Inflammatory macrophage treated with lipopolysaccharide for 4 hours (primary cell): ENCODE data around the gene TOLLIP.

Source experiments
- DNase-seq: peaks from one replicate; pipeline ENCODE4 v3.0.0-alpha.2; 2020

Gene TOLLIP

DNA sequence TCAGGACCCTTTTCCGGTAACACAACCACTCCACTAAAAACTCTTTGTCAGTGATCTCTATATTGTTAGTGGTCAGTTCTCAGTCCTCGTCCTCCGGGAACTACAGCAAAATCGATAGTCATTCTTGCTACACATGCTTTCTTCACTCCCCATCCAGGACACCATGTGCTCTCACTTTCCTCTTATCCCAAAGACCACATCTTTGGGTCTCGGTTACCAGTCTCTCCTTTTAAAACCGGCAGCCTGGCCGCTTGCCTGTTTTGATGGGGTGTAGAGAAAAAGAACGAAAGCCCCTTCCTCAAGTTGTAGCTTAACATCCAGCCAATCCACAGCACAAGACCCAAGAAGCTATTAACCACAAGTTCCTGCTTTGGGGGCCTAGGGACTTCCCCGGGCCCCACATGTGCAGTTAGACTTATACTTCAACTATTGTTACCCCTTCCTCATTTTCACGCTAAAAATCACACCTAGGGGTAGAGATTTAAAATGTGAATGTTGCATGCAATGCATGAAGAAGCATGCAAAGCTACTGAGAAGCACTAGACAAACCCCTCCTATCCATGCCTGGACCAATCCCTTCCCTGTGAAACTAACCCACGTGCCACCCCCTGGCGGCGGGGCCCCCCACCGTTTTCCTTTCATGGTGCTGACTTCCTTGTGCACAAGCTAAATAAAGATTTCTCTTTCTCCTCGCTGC, 1.5 kb upstream of the TOLLIP start:
- DNase-seq, result peak; percentile 31

DNA sequence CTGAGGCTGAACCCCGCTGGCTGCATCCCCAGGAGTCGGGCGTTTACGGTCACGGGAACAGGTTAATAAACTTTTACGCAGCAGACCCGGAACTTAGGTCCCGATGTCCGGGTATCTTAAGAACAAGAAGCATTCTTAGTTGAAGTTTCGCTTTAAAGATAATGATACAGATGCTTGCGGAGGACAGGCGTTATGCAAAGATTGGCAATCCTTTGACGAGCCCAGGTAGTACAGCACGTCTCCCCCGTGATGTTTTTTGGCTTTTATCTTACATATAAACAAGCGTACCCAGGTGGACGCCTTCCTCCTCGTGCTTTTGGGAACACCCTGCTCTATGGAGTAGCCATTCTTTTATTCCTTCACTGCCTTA, 871 bp upstream of the TOLLIP start:
- no peak for DNase-seq

DNA sequence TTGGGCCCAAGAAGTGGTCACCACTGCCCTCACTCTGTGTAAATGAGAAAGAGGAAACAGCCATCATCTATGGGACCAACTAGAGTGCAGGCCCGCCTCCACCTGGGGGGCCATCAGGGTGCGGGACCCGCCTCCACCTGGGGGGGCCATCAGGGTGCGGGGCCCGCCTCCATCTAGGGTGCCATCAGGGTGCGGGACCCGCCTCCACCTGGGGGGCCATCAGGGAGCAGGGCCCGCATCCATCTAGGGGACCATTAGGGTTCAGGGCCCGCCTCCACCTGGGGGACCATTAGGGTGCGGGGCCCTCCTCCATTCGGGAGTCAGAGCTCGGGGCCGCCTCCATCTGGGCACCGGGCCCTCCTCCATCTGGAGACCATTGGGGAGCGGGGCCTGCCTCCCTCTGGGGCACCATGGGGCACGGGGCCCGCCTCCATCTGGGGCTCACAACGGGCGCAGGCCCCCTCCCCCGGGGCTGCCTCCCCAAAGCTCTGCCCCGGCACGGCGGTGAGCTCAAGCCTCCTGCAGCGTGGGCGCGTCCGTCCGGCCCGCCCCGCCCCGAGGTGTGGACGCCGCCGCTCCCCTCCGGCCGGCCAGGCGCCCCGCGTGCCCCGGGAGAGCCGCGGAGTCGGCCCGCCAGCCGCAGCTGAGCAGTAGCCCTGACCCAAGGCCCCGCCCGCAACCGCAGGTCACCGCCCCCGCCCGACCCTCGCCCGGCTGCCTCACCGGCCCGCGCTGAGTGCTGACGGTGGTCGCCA, 512 bp downstream of the TOLLIP start:
- DNase-seq, result no peak

DNA sequence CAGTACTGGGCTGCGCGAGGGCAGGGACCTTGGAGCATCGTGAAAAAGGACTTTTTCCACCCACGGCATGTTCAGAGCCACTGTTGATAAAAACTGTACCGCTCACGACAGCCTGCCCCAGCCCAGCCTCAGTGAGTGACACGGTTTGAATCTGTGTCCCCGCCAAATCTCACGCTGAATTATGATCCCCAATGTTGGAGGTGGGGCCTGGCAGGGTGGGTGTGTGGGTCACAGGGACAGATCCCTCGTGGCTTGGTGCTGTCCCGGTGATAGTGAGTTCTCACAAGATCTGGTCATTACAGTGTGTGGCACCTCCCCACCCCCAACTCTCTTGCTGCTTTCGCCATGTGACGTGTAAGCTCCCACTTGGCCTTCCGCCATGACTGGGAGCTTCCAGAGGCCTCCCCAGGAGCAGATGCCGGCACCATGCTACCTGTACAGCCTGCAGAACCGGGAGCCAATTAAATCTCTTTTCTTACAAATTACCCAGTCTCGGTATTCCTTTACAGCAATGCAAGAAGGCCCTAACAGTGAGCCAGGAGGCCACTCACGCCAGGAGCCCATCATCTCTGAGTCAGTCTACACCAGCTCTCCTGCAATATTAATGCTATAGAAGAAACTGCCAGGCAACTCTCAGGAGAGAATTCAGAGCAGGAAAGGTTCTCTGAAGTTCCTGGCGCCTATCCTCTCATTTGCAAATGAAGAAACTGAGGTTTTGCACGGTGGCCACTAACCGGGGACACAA, 1.3 kb downstream of the TOLLIP start:
- peak; percentile 18 for DNase-seq

DNA sequence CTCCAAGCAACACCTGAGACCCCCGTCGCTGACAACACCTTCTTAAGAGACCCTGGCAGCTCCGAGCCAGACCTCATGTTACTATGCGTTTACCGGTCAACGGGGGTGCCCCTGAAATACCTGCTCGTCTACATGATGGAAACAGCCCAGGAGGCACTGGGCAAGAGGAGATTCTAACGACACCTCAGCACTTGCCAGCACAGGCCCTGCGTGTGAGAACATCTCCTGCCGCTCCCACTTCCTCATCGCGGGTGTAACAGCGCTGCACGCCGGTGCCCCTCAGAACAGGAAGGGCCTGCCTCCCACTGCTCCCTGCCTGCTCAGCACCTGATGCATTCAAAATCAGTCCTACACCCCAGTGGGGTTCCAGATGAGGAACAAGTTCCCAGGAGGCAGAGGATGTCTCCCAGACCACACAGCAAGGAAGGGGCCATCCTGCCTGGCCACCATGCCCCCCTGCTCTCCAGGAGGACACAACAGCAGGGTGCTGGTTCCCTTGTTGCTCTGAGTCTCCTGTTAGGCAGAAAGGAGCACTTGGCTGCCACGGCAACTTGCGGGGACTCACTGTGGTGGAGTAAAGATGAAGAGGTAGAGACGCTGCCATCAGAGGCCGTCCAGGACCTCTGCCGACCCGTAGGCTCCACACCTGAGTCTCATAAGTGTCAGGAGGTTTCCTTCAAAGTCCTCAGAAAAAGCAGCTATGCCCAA, 2.1 kb downstream of the TOLLIP start:
- DNase-seq, result peak; percentile 64

DNA sequence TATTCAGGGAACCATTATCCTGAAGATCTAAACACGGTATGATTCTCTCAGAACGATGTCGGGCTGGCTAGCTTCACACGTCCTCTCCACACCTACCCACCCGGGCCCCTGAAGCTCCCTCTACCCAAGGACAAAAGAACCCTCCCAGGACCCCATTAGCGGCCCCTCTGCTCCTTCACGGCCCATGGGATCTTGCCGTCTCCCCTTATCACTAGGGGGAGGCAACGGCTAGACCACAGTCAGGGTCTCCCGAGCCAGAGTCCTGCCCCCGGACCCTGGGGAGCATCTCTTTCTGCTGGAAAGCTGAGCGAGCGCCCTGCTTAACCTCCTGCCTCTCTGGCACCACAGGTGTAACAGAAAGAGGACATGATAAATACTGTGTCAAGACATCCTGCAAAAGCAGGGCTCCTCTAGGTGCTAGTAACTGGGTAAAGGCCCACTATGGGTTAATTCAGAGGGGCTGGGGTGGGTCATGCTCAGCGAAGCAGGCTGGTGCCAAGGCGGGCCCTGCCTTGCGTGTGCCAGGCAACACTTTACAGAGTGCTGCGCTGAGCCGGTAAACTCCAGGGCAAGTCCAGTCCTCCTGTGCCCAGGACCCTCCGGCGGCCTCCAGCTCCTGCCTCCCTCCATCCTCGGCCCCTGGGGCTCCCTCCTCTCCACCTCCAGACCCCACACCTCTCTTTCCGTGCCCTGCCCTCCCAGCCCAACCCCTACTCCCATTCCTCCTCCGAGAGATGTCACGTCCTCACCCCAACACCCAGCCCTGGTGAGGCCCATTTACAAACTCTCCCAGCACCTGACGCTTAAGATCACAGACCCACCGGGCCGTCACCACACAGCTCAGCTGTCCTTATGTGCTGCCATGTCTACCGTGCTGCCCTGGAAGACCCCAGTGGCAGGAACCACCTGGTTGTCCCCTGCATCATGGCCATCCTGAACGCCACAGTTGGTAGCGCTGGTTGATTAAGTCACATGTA, 3.0 kb downstream of the TOLLIP start:
- no peak for DNase-seq

DNA sequence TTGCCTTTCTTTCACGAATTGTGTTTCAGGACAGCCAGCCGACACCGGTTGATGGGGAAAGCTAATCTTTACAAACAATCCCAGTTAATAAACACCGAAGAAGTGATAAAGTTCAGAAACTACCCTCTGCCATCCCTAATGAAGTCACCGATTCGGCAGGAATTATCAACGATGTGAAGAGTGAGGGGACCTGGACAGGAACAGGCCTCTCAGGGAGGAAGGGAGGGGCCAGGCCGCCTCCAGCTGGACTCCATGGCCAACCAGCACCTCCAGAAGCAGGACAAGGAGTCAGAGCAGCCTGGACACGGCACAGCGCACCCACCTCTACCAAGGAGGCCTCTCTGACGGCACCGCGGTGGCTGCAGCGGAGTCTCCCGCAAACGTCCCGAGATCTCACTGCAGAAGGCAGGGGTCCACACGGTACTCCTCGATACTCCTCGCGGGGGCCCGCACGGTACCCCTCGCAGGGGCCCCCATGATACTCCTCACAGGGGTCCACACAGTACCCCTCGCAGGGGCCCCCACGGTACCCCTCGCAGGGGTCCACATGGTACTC, 3.9 kb downstream of the TOLLIP start:
- DNase-seq, result no peak

DNA sequence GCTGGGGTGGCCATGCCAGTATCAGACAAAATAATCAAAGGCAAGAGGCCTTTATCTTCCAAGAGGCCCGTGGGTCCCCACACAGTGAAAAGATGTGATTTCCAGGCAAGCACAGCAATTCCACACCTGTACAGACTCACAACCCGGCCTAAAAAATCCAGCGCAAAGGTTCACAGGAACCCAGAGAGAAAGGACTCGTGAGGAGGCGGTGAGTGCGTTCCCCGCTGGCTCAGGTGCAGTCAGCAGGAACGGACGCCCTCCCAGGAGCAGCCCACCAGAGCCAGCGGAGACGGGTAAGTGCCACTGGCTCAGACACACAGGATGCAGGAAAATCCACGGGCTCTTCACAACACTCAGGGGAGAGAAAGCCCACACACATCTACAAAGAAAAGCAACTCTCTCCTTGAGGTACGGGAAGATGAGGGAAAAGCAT, 4.4 kb downstream of the TOLLIP start:
- no peak for DNase-seq

DNA sequence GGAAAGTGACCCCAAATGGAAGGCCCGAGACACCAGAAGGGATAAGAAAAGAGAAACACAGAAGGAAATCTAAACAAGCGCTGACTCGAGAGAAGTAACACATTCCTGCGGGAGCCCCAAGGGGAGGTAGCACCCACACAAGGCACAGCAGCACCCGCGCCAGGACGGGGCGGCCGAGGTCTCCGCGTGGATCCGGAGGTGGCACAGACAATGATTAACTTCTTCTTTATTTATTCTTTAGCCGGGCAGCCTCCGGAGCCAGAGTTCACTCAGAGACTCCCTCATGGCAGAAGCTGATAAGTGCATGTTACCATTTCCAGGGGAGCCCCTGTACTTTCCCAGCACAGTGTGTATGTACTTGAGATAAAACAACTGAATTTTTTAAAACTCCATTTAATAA, 5.1 kb downstream of the TOLLIP start:
- DNase-seq, result no peak

DNA sequence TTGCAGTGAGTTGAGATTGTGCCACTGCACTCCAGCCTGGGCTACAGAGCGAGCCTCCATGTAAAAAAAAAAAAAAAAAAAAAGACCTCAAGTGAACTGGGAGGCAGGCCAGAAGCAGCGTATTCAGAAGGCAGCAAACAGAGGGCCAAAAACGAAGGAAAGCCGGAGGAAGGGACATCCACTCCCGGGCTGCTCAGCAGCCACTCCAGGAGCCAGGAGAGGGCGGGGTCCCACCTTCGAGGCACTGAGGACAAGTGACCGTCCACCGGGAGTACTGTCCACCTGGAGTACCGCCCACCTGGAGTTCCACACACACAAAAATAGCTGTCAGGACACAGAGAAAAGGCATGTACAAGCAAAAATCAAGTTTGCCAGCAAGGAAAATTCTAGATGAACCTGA, 5.5 kb downstream of the TOLLIP start:
- no peak for DNase-seq

DNA sequence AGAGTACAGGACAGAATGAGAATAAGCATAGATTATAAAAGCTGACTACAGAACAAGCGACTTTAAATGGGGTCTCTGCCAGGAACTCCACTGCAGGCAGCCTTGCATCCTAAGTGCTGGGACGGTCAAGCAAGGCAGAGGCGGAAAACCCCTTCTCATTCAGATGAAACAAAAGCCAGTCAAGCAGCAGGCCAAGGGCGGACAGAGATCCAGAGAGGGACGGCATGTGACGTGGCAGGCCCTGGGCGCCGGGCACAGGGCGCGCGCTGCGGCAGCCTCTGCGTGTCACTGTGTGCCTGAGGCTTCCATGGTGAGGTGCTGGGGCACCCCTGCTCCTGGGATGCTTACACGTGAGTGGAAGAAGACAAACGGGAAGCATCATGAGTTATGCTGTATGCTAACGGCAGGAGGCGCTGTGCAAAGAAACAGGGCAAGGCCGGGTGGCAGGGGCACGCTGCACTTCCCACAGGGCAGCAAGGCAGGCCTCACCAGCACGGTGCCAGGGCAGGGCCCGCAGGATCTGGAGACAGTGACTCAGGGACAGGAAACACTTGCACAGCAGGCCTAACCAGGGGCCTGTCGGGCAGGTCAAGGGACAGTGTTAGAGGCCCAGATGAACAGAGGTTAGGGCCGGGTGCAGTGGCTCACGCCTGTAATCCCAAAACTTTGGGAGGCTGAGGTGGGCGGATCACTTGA, 6.2 kb downstream of the TOLLIP start:
- DNase-seq, result peak; percentile 38

DNA sequence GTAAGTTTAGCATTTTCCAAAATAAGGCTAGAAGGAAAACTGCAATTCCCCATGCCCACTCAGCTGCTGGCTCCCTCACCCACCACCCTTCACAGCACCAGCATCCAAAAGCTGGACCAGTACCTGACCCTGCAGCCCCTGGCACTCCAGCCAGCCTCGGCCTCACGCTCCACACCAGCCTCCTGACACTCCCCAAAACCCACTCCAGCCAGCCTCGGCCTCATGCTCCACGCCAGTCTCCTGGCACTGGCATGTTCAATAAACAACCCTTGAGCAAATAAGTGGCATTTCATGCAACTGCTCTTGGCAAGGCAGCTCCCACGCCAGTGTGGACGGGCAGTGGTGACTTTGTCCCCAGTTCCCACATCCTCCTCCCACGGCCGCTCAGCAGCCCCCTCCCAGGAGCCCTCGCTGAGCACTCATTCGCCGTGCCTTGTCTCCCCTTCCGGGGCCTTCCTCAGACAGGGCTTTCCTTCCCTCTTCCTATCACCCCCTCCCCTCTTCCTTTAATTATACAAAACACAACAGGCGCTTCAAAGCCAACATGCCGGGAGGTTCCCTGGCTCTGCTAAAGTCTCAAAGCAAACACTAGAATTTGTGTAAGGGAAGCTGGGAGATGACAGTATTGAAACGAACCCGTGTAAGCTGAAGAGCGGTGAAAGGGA, 6.8 kb downstream of the TOLLIP start:
- DNase-seq, result no peak

DNA sequence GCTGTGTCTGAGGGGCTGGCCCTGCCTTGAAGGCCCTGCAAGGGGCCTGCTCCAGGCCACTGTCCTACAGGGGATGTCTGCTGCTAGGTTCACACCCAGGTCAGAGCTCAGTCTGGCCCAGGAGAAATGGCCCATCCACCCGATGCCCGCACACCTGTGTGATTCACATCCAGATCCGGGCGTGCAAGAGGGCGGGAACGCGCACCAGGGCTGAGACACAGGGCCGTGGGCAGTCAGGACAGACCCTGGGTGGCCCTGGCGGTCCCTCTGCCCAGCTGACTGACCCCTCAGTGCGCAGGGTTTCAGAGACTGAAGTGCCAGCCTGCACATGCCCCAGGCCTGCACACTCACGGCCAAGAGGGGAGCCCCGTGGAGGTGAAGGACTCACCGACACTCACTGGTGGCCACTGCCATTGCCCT, 7.4 kb downstream of the TOLLIP start:
- DNase-seq, result no peak

DNA sequence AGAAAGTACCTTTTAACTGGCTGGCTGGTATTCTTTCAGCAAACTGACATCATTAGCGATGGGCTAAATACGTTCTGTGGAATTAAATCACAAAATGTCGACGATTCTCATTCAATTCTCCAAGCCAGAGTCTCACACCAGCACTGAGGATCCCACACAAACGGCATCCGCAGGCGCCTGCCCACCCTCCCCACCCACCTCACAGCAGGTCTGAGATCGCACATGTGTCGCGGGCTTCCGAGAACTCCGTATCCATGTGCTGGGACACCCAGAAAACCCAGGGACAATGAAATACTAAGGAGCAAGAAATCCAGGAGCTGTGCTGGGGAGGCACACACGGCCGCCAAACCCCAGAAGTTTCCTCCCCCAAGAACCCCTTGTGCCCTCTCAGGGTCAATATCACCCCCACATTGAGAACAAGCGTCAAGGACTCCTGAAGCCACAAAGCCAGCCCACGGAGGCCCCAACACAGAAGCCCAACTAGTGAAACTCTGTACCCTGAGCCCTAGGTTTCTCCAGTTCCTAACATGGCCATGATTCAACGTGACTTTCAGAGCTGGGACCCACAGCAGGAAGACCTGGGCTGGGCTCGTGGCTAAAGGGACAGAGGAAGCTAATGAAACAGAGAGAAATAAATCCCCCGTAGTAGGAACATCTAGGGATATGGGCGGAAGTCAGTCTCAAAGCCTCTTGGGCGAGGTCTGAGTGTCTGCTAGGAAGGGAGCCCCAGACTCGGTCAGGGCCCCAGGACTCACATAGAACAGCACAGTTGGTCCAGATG, 8.0 kb downstream of the TOLLIP start:
- no peak for DNase-seq

DNA sequence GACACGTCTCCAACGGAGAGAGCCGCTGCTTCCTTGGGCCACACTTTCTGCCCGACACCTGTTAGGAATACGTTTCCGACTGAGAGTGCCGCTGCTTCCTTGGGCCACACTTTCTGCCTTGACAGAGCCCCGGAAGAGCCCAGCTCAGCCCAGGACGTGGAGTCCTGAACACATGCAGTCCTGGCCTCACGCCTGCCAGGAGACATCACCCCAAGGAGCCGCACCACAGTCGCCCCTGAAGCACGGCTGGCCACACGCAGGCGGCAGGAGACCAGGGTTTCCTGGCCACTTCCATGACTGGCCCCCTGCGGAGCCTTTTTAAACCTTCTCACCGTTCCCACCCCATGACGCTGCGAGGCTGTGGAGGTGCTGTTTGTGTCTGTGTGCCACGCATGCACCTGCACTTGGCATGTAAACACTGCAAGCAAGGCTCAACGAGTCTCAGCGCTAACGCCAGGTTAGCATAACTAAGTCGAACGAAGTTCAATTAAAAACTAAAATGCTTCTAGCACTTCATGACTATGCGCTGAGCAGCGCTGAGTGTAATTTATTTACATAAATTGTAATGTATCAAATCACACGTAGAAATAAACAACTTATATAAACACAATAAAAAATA, 8.8 kb downstream of the TOLLIP start:
- DNase-seq, result no peak

DNA sequence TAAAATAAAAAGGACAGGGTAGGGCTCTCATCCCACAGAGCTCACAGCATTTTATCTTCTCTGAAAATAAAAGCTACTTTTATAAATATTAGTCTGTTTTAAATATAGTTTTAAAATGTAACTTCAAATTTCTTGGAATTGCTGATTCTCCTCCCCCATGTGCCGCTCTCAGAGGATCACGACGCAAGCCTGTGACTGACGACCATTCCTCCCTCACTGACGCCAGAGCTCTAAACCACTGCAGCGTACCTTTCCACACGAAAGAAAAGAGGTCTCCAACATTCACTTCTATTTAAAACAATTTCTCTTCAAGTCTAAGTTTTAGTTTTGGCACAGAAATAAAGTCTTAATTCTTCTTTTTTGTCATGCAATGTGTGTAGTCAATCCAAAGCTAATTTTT, 9.3 kb downstream of the TOLLIP start:
- DNase-seq, result no peak

DNA sequence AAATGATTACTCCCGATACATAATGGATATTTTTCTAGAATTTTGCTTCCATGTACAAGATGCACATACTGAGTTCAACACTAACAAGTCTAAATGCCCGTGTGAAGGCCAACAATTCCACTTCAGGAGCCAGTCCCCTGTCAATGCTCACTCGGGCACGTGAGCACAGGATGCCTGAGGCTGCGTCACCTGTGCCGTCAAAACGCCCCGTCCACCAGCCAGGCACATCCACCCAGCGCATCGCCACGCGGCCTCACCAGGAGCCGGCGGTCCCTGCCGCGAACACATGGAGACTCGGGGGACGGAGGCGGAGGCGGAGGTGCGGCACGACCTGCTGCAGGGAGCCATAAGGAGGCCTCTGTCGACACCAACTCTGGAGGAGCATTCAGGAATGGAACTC, 9.8 kb downstream of the TOLLIP start:
- no peak for DNase-seq

DNA sequence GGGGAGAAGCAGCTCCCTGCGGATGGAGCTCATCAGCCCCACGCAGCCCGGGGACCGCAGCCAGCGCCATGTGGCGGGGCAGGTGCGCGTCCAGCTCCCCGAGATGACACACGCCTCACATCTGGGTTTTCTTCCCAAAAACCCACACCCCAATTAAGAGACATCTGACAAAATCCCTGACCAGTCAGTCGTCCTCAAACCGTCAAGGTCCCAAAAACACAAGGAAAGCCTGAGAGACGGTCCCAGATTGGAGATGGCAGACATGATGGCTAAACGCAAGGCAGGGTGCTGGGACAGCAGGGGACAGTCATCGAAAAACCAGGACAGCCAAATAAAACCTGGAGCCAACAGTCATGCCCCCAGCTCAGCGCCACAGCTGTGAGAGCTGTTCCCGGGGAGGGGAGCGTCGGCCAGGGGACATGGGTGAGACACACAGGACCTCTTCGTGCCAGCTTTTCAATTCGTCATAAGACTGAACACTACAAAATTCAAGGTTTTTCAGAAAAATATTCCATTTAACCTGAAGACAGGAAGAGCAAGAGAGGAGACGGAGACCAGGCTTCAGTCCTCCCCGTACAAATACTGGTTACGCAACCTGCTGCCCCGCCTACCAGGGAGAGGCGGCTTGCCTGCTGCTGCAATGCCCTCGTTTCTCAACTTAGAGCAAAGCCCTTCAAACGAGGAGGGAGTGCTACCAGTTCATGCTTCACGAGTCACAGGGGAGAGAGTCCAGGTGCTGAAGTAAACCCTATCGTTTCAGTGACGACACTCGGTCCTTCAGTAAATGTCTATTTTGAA, 10.5 kb downstream of the TOLLIP start:
- peak; percentile 91 for DNase-seq
